Breast epithelium (tissue), 3 donors: ENCODE measurements around the gene VANGL2.

Experiments used
- CTCF ChIP-seq, 3 donors: fragments of 450-650 bp; IDR thresholded peaks; one replicate each; pipeline ENCODE4 v1.5.1; 2016 to 2017; ENCODE audit warnings: antibody characterized with exemption in 3 of 3, mild to moderate bottlenecking in 3 of 3, moderate library complexity in 3 of 3
- POLR2A ChIP-seq: fragments of 450-650 bp; IDR thresholded peaks from one replicate; pipeline ENCODE4 v1.6.1; 2016; ENCODE audit warnings: antibody characterized with exemption, mild to moderate bottlenecking, moderate library complexity
- POLR2AphosphoS5 ChIP-seq, 3 donors: sonication (generic); formaldehyde crosslinking; IDR thresholded peaks; one replicate each; pipeline ENCODE4 v1.6.1; 2017; ENCODE audit warnings: antibody characterized with exemption in 3 of 3

GRCh38 chr1:160354388-160354985 lies 45.9 kb upstream of the VANGL2 start:
- no peak for TF ChIP-seq POLR2A
- TF ChIP-seq CTCF (IDR thresholded peaks at IDR 0.05), result peak in 1 of 3 donors; percentile 23
- no peak for TF ChIP-seq POLR2AphosphoS5 (IDR thresholded peaks at IDR 0.05)
